Stimulated activated CD4-positive, alpha-beta T cell treated with anti-CD3 and anti-CD28 coated beads, TNF-alpha, amount 100 ng/mL, for 4 hours (primary cell): ENCODE measurements around the gene NPAS2.

Source experiments
- DNase-seq, 3 experiments: peaks; one replicate each; pipeline ENCODE4 v3.0.0-alpha.2; 2020; ENCODE audit warnings: low read depth in 3 of 3

The NPAS2 gene

DNA sequence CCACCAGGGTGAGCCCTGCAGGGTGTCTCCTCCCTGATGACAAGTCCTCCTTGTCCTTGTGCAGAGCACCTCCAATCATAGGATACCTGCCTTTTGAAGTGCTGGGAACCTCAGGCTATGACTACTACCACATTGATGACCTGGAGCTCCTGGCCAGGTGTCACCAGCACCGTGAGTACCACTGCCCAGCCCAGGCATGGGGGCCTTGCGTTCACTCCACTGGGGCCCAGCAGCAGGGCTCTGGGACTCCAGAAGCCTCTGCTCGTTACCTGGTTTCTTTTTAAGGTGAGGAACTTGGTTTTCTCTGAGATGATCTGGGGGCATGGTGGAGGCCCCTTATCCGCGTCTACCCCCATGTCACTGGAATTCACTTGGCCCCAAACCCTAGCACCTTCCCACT, 145.7 kb downstream of the NPAS2 start:
- no peak for DNase-seq

DNA sequence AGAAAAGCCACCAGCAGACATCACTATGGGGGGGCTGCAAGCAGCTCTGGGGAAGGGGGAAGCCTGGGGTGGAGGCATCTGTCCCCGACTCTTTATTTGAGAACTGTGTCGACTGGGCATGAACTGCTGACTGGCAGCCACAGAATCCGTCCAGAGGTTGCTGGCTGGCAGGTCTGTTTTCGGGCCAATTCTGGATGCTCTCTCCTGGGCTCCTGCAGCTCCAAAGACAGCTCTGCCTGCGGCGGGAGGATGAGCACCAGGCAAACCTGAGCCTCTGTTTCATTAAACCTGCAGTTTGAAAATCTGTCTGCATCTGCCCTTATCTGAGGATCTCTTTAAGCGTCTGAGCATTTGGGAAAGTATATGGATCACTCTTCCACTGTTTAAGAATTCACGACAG, 147.8 kb downstream of the NPAS2 start:
- no peak for DNase-seq

- DNase-seq, result no peak
These were observed 148.5 kb downstream of the NPAS2 start for GRCh38 chr2:100968146-100969145.

DNA sequence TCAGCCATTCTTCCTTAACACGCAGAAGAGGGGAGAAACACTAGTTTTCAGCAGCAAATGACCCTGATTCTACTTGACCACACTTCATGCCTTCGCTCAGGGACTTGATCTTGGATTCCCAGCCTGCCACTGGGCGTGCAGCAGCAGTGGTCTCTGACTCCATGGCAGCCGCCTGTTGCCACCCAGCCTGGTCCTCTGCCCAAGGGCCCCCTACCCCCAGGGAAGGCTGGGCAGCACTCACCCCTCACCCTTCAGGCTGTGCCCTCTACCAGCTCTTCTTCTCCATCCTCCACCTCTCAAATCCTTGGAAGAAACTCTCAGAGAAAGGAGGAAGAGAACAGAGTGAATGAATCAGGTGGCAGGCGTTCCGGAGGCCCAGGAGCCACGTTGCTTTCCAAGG, 150.1 kb downstream of the NPAS2 start:
- DNase-seq, result no peak

DNA sequence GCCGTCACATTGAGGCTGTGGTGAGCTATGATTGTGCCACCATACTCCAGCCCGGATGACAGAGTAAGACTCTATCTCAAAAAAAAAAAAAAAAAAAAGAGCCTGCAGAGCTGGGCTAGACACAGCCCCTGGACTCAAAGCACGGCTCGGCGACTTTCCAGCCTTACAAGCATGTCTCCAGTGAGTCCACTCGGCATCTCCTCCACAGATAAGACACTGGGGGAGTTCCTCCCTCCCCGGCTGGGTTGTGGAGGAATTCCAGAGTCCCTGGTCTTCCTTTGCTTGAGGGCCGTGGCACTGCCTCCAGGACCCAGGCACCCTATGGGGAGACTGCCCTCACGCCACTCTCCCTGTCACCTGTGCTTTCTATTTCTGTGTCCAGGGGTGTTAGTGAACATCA, 151.3 kb downstream of the NPAS2 start:
- no peak for DNase-seq

DNA sequence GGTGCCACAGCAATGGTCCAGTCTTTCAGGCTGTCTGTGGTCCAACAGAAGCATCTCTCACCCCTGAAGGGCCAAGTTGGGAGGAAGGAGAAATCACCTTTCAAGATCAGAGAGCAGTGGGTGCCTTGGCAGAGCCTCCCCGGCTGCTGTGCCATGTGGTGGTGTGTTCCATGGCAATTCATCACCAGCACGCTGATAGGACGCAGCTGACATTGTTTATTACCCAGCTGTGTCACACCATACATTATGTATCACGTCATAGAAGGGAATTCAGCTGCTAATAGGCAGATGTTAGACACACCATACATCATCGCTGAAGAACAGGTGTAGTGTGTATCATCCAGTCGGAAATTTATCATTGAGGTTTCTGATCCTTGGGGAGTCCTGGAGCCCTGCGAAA, 152.5 kb downstream of the NPAS2 start:
- DNase-seq, result no peak

DNA sequence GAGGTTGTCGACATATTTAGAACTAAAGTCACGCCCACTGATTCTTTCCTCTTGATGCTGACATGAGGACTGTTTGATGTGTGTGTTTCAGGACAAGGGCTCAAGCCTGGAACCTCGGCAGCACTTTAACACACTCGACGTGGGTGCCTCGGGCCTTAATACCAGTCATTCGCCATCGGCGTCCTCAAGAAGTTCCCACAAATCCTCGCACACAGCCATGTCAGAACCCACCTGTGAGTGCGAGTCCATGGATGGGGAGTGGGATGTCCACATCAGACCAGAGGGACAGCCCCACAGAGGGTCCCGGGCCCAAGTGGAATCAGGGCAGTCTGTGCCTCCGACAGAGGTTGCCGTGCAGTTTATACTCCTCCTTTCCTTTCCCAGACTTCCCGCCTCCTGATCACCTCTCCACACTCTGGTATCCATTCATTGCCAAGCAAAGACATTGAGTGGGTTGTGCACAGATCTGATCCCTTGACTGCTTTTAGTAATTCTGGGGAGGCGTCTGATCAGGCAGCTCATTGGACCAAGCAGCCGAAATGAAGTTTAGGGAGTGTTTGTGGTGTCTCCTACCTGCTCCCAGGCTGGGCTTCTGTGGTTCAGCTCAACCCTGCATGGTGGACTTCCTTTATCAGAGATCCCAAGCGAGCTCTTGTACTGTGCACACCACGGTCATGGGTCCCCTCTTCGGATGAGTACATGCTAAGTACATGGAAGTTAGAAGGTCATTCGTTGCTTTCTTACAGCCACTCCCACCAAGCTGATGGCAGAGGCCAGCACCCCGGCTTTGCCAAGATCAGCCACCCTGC, 155.0 kb downstream of the NPAS2 start:
- no peak for DNase-seq

DNA sequence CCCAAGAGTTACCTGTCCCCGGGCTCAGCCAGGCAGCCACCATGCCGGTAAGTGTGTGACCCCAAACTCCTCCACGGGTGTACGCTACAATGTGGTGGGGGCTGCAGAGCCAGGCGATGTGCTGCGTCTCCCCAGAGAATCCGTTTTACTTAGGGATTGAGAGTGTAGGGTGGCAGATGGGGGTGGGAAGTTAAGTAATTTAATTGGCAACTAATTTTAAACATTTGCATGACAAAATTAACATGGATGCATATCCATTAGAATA, 155.5 kb downstream of the NPAS2 start:
- DNase-seq, result no peak

- DNase-seq, result no peak
These were observed 156.1 kb downstream of the NPAS2 start for GRCh38 chr2:100976061-100976460.

- DNase-seq, result no peak
These were observed 156.9 kb downstream of the NPAS2 start for GRCh38 chr2:100976645-100977391.

DNA sequence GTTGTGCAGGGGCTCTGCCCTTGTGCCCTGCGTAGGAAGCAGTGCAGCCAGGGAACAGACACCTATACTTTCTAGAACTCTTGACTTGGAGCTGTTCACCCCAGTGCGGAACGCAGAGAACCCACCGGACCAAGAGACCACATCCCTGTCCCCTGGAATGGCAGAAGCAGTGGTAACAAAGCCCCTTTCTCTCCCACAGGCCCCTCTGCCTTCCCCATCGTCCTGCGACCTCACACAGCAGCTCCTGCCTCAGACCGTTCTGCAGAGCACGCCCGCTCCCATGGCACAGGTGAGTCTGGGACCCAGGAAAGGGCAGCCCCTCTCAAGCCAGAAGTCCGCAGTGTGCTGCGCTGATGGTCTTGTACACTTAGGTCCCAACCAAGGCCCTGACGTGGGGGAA, 157.6 kb downstream of the NPAS2 start:
- DNase-seq, result no peak

DNA sequence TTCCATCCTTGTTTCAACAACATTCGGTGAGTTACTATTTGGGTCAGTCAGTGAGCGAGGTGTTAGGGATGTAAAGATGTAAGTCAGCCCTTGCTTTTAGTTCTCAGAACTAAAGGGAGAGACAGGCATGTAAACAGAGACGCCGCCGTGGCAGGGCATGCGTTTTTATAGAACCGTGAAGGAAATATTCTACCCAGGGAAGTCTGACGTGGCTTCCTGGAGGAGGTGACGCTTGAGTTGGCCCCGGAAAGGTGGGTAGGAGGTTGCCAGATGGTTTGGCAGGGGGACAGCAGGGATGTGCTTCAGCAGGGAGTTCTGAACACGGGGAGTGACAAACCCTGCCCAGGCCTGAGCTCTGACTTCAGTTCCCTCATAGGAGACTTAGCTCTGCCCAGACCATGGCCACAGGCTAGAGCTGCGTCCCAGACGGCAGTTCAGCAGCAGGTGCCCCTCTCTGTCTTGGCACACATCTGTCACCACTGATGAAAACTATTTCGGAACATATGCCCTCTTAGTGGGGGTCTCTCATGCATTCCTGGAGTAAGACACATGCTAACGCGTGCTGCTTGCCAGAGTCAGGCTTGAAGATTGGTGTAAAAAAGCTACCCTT, 158.7 kb downstream of the NPAS2 start:
- no peak for DNase-seq

GRCh38 chr2:100980046-100980445, 160.1 kb downstream of the NPAS2 start:
- no peak for DNase-seq

DNA sequence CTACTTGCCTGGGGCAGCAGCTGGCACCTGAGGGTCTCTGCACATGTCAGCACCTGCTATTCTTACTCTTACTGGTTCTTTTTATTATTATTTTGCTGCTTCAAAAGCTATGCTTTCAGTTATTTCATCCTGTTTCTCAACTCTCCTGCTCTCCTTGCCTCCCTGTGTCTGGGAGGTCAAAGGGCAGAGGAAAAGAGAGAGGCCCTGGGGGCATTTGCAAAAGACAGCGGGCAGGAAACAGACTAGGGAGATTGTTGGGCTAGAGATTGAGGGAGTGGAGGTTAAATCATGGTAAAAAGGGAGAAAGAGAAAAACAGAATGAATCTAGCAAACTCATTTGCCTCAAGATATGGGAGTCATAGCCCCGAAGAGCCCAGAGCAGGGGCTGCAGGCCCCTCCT, 161.1 kb downstream of the NPAS2 start:
- no peak for DNase-seq

DNA sequence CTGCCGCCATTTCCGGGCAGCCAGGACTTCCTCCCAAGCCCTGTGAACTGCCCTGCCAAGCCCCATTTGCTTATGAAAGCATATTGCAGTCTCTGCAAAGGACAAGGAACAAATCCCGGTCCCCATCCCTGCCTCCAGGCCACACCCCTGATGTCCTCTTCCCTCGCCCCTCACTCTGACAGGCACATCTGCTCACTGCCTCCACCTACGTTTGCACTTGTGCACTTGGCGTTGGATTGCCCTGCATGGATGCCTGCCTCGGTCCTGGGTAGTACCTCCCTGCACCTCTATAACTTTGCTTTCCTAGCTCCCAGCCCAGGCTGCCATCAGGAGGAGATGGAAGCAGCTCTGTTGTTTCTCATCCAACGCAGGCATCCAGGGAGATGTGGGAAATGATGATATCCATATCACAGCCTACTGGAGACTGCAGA, 162.5 kb downstream of the NPAS2 start:
- no peak for DNase-seq

- no peak for DNase-seq
These were observed 163.3 kb downstream of the NPAS2 start for GRCh38 chr2:100983201-100983600.

DNA sequence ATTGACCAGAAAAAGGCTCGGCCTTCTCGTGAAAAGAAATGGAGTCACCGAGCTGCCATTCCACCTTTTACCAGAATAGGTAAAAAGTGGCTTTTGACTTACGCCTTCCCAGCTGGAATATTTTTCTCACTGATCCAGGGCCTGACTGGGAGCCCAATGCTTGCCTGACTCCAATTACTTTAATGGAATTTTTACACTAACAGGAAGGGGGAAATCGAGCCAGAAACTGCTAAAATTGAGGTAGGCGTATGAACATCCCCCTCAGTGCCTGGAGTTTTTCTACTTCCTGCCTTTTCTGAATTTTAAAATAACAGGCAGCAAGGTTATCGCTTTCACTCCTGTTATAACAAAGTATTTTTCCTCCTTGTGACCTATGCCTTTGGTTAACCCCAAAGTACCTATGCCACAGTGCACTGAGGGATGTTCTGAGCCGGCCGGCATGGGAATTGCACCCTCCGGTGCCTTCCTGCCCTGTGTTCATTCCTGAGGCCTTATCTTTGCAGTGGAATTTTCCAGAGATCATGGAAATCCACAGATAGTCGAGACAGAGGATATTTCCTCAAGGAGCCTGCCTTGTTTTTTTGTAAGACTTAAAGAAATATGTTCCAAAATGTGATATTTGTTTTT, 163.9 kb downstream of the NPAS2 start:
- no peak for DNase-seq

GRCh38 chr2:100984892-100985307, 165.0 kb downstream of the NPAS2 start:
- peak; percentile 52 to 59 (median 54) for DNase-seq

- DNase-seq, result no peak
These were observed 166.2 kb downstream of the NPAS2 start for GRCh38 chr2:100986157-100986556.

DNA sequence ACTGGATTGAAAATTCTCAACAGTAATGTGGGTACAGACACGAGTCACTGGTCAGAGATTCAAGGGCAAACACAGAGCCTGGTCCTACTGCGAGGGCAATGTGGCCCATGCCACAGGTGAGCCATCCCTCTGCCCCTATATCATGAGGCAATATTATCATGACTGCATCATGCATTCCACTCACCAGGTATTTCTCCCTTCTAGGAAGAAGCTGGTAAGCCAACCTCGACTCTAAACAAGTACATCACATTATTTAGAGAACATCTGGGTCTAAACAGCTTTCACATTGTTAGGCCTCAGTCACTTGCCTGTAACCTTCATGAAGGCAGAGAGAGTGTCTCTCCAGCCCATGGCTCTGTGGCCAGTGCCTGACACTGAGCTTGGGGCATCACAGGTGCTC, 167.6 kb downstream of the NPAS2 start:
- DNase-seq, result no peak

DNA sequence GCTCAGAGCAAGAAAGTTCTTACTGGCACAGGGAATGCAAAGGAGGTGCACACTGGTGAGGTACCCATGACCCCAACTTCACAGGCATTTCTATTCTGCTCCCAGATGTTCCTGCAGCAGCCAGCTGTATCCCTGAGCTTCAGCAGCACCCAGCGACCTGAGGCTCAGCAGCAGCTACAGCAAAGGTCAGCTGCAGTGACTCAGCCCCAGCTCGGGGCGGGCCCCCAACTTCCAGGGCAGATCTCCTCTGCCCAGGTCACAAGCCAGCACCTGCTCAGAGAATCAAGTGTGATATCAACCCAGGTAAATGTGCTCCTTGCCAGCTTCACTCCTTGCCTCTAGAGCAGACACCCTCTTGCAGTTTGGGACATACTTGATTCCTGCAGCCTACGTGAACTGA, 168.0 kb downstream of the NPAS2 start:
- DNase-seq, result no peak
